OCI-LY3 (cell line): Measurements from ENCODE around the gene UMODL1.

Experiments
- H2AFZ ChIP-seq: fragments of 200-600, 300-600 bp; shearing (Covaris generic); 2 replicates; pipeline ENCODE4 v1.6.0; 2014; ENCODE audit warnings: antibody characterized with exemption, low read depth, low read length
- H3K27ac ChIP-seq: fragments of 200-600, 300-600 bp; sonication (generic); 2 replicates; pipeline ENCODE4 v1.5.1; 2014; ENCODE audit warnings: mild to moderate bottlenecking, low read length, moderate library complexity, mixed read lengths
- H3K27me3 ChIP-seq: fragments of 200-600, 300-600 bp; sonication (generic); 2 replicates; pipeline ENCODE4 v1.6.1; 2014; ENCODE audit warnings: low read depth, low read length, mixed read lengths
- H3K36me3 ChIP-seq: fragments of 200-600, 300-600 bp; sonication (generic); replicated peaks from 2 replicates; pipeline ENCODE3; 2014; ENCODE audit warnings: low read depth, low read length, mixed read lengths
- H3K4me1 ChIP-seq: fragments of 300-600, 200-600 bp; sonication (generic); 2 replicates; pipeline ENCODE4 v1.6.1; 2014; ENCODE audit warnings: low read length, mixed read lengths
- H3K4me2 ChIP-seq: fragments of 200-600, 300-600 bp; sonication (generic); 2 replicates; pipeline ENCODE4 v1.6.1; 2014; ENCODE audit warnings: low read length, mixed read lengths
- H3K4me3 ChIP-seq: fragments of 300-600, 200-600 bp; sonication (generic); 2 replicates; pipeline ENCODE4 v1.5.1; 2014; ENCODE audit warnings: antibody characterized with exemption, mild to moderate bottlenecking, low read length, moderate library complexity
- H3K79me2 ChIP-seq: fragments of 300-600, 200-600 bp; shearing (Covaris generic); 2 replicates; pipeline ENCODE4 v1.6.1; 2014; ENCODE audit warnings: mild to moderate bottlenecking, low read length, mixed read lengths
- H3K9ac ChIP-seq: fragments of 300-600, 200-600 bp; shearing (Covaris generic); 2 replicates; pipeline ENCODE4 v1.6.0; 2014; ENCODE audit warnings: mild to moderate bottlenecking, low read length, moderate library complexity
- H3K9me3 ChIP-seq: fragments of 200-600, 300-600 bp; shearing (Covaris generic); 2 replicates; pipeline ENCODE4 v1.6.1; 2014; ENCODE audit warnings: low read length, mixed read lengths; ENCODE audit not compliant: insufficient read depth
- H4K20me1 ChIP-seq: fragments of 200-600, 300-600 bp; sonication (generic); 2 replicates; pipeline ENCODE4 v1.6.1; 2016; ENCODE audit warnings: low read length, mixed read lengths; ENCODE audit not compliant: insufficient read depth
- CTCF ChIP-seq: fragments of 200-600, 300-600 bp; sonication (generic); IDR thresholded peaks from 2 replicates; pipeline ENCODE4 v1.5.1; 2014; ENCODE audit warnings: antibody characterized with exemption, low read length, low read depth
- EZH2phosphoT487 ChIP-seq: fragments of 200-600 bp; shearing (Covaris generic); IDR thresholded peaks from 2 replicates; pipeline ENCODE4 v1.6.1; 2018; ENCODE audit warnings: antibody characterized with exemption, mixed run types, low read depth

The UMODL1 gene

GRCh38 chr21:42160765-42161164 is 89.6 kb downstream of the UMODL1 start:
- no peaks in the 10 kb centered on the region for H3K4me1 ChIP-seq
- no peak overlapping the region for H3K9ac ChIP-seq
- no peak overlapping the region for H3K4me3 ChIP-seq
- H3K27me3 ChIP-seq, result no peaks in the 10 kb centered on the region
- no peak overlapping the region for H3K27ac ChIP-seq
- no peaks in the 10 kb centered on the region for H3K36me3 ChIP-seq
- no peak for TF ChIP-seq EZH2phosphoT487
- TF ChIP-seq CTCF, result no peak
- H4K20me1 ChIP-seq, result no peaks in the 10 kb centered on the region
- no peak overlapping the region for H3K4me2 ChIP-seq
- H3K79me2 ChIP-seq, result no peaks in the 10 kb centered on the region
- H3K9me3 ChIP-seq, result no peaks in the 10 kb centered on the region
- H2AFZ ChIP-seq, result no peak overlapping the region

- Histone ChIP-seq H3K9me3 (no peaks in the 10 kb centered on the region), H3K4me2 (no peak overlapping the region), H3K4me3 (no peak overlapping the region), H3K36me3 (no peaks in the 10 kb centered on the region), H4K20me1 (no peaks in the 10 kb centered on the region), H3K27me3 (no peaks in the 10 kb centered on the region), H3K79me2 (no peaks in the 10 kb centered on the region), H3K9ac (no peak overlapping the region), H3K27ac (no peak overlapping the region), H2AFZ (no peak overlapping the region), H3K4me1 (no peaks in the 10 kb centered on the region)
- TF ChIP-seq CTCF, result no peak
These were observed 90.4 kb downstream of the UMODL1 start for GRCh38 chr21:42161401-42161955.

GRCh38 chr21:42161956-42162681 is 91.0 kb downstream of the UMODL1 start:
- H3K9me3 ChIP-seq, result no peaks in the 10 kb centered on the region
- no peak overlapping the region for H3K4me2 ChIP-seq
- H3K4me3 ChIP-seq, result no peak overlapping the region
- no peaks in the 10 kb centered on the region for H3K79me2 ChIP-seq
- H3K4me1 ChIP-seq, result no peaks in the 10 kb centered on the region
- no peak overlapping the region for H3K27ac ChIP-seq
- no peak for TF ChIP-seq CTCF
- TF ChIP-seq EZH2phosphoT487, result no peak
- no peaks in the 10 kb centered on the region for H3K36me3 ChIP-seq
- no peaks in the 10 kb centered on the region for H4K20me1 ChIP-seq
- H3K27me3 ChIP-seq, result no peaks in the 10 kb centered on the region
- no peak overlapping the region for H3K9ac ChIP-seq
- no peak overlapping the region for H2AFZ ChIP-seq

- Histone ChIP-seq H2AFZ (no peak overlapping the region), H3K79me2 (no peaks in the 10 kb centered on the region), H3K9ac (no peak overlapping the region), H3K4me2 (no peak overlapping the region), H3K27ac (no peak overlapping the region), H3K27me3 (no peaks in the 10 kb centered on the region), H3K4me3 (no peak overlapping the region), H3K4me1 (no peaks in the 10 kb centered on the region), H3K9me3 (no peaks in the 10 kb centered on the region), H3K36me3 (no peaks in the 10 kb centered on the region), H4K20me1 (no peaks in the 10 kb centered on the region)
- TF ChIP-seq EZH2phosphoT487, result no peak
- no peak for TF ChIP-seq CTCF
These were observed 91.9 kb downstream of the UMODL1 start for GRCh38 chr21:42162831-42163510.
